NB4 (cell line): Measurements from ENCODE around the gene BAHD1.
A peak's percentile ranks its signal among the peaks of the same experiment; 100 is the strongest.

Experiments used
- DNase-seq: peaks from one replicate; pipeline ENCODE4 v3.0.0; 2010; ENCODE audit warnings: low read depth
- H3K4me3 ChIP-seq: one replicate; pipeline ENCODE4 v1.5.1; 2011; ENCODE audit warnings: mild to moderate bottlenecking, low read depth, low read length, moderate library complexity
- CTCF ChIP-seq: IDR thresholded peaks from one replicate; pipeline ENCODE4 v1.5.1; 2012; ENCODE audit warnings: low read depth, low read length
- MYC ChIP-seq: IDR thresholded peaks from 2 replicates; pipeline ENCODE4 v1.6.1; 2011; ENCODE audit warnings: low read depth, low read length
- POLR2A ChIP-seq: IDR thresholded peaks from 2 replicates; pipeline ENCODE4 v1.6.1; 2011; ENCODE audit warnings: mild to moderate bottlenecking; ENCODE audit not compliant: insufficient read length; ENCODE audit errors: extremely low read depth
- TF ChIP-seq, protein P1 (sequence below): IDR thresholded peaks from 2 replicates; pipeline ENCODE4 v1.6.1; 2011; ENCODE audit warnings: low read depth, low read length

The BAHD1 gene

DNA sequence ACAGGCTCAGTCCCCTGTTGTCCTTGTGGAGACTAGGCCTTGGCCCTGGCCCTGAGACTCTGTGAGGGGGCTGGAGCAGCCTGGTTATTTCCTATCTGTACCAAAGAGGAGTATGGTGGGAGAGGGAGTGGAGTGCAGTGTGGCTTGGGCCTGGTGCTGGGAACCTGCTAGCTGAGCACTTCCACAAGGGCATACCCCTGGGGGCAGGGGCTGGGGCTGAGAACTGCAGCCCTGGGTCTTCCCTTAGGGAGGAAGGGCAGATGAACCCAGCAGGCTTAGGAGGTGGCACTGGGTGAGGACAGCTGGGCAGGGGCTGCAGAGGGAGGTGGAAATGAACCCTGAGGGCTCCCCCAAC, 26.5 kb downstream of the BAHD1 start:
- no peak for DNase-seq
- TF ChIP-seq, protein P1, sequence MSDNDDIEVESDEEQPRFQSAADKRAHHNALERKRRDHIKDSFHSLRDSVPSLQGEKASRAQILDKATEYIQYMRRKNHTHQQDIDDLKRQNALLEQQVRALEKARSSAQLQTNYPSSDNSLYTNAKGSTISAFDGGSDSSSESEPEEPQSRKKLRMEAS: no peak
- no peak for TF ChIP-seq MYC
- no peak for TF ChIP-seq CTCF
- TF ChIP-seq POLR2A: no peak
- H3K4me3 ChIP-seq: no peak overlapping the region

GRCh38 chr15:40468898-40469331, 28.2 kb downstream of the BAHD1 start:
- no peak for TF ChIP-seq POLR2A
- no peak for TF ChIP-seq MYC
- TF ChIP-seq, protein P1: no peak
- TF ChIP-seq CTCF: no peak
- DNase-seq: peak; percentile 61
- no peak overlapping the region for H3K4me3 ChIP-seq

DNA sequence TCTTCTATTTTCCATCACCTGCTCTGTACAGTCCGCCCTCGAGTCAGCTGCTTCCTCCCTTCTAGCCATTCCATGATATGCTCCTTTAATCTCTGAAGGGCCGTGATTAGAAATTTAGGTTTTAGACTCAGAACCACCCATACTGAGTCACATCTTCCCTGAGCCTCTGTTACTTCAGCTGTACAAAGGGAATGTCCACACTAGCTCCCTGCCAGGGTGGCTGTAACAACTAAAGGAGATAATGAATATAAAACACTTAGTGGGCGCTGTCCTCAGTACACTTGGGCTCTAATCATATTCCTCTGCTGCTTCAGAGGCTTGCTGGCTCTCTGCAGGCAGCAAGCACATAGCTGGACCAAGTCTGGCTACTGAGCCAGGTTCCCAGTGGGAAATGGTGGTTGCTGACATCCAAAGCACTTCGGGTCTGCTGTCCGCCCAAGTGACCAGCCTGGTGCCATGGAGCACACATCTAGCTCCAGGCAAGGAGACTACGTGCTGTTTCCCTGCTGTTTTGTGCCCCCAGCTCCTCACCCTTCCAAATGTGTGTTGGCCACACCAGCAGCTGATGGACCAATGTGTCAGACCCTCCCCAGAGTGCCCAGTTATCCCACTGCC, 29.1 kb downstream of the BAHD1 start:
- DNase-seq: no peak
- TF ChIP-seq MYC: no peak
- TF ChIP-seq CTCF: no peak
- TF ChIP-seq POLR2A: no peak
- TF ChIP-seq, protein P1: no peak
- H3K4me3 ChIP-seq: peak overlapping the region; percentile 49

GRCh38 chr15:40470423-40471104, 29.8 kb downstream of the BAHD1 start, which contains the start of gene CHST14:
CHST14 (plus strand) TSS chr15:40470984; CDS start chr15:40471214, 230 bp downstream.
- H3K4me3 ChIP-seq: peak within 1 kb of the TSS; percentile 67
- no peak for TF ChIP-seq CTCF
- peak; percentile 48 for TF ChIP-seq POLR2A
- peak; percentile 80 for TF ChIP-seq MYC
- TF ChIP-seq, protein P1: 0 out of 2 replicates have a peak, but pooled peaks have one; percentile 34
- peak; percentile 83 for DNase-seq

- peak overlapping the region; percentile 67 for H3K4me3 ChIP-seq
- DNase-seq: peak; percentile 85
- TF ChIP-seq POLR2A: peak; percentile 65
- TF ChIP-seq, protein P1: peak; percentile 74
- no peak for TF ChIP-seq CTCF
- TF ChIP-seq MYC: peak; percentile 91
Measured at GRCh38 chr15:40471105-40471807, 30.5 kb downstream of the BAHD1 start.
